ENCODE data around the gene ZNF804B. TPM values are rescaled to one million over a fixed set of nuclear protein-coding genes. Genes with fewer than 3 reads are reported as not detected.

The ZNF804B gene
- total RNA-seq, 1 experiment from 2014 or later: not detected

DNA sequence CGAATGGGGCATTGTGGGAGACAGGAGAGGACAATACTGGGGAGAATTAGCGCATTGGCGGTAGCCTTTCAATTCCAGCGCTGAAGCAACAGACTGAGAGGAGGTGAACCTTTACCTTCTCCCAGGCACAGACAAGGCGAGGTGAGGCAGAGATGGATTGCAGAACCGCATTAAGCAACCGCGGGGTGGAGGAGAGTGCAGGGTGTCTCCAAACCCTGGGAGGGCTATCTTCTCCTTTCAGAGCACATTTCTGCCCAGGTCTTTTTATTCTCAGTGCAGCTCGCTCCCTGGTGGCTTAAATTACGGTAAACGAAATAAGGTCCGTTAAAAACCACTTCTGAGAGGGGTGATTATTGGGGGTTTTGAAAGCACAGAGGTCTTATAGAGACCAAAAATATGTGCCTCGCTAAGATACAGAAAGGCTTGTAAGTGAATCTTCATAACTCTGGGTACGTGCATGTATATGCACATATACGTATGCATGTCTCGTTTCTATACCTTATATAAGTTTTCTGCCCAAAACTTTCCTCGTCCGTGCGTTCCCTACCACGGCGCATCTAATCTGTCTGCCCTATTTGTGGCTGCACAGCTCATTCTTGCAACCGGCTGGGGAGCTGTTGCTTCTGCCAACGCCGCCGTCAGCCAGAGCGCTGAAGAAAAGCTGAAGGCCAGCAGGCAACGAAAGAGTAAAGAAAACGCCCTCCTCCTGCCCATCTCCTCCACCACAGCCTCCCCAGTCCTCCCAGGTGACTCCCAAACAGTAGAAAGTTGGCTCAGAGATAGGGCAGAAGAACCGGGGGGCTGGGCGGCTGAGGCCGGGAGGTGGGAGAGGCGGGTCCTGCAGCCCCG, 895 bp upstream of the ZNF804B start:
- H3K4ac ChIP-seq (ENCODE audit: low read depth, low read length): no peak overlapping the region
- no peaks in the 10 kb centered on the region for H3K79me1 ChIP-seq (ENCODE audit: insufficient read depth, low read depth, low read length, poor library complexity, severe bottlenecking)
- no peak overlapping the region for H2BK15ac ChIP-seq (ENCODE audit: low read depth, low read length)
- WGBS (ENCODE audit: extremely low coverage, insufficient read length, low lambda C conversion rate): no CpG with 5 or more reads among the region's 33 CpGs
- no peak overlapping the region for H2AFZ ChIP-seq (ENCODE audit: low read length)
- no peak overlapping the region for H3K9ac ChIP-seq (ENCODE audit: extremely low read depth, insufficient read length, low read length)
- no peaks in the 10 kb centered on the region for H3K79me2 ChIP-seq (ENCODE audit: insufficient read depth, low read length)
- no peak overlapping the region for H2BK20ac ChIP-seq (ENCODE audit: low read depth, low read length, poor library complexity, severe bottlenecking)
- DNase-seq: peak; percentile 65
- no peak overlapping the region for H4K91ac ChIP-seq (ENCODE audit: insufficient read length, low read depth, low read length)
- no peak overlapping the region for H3T11ph ChIP-seq (ENCODE audit: low read length)
- H3K36me3 Mint-ChIP-seq (ENCODE audit: insufficient read depth in 1 of 3, low read depth in 3 of 3): no peaks in the 10 kb centered on the region
- H3K9me3 ChIP-seq (ENCODE audit: control insufficient read depth, low read depth, low read length): no peaks in the 10 kb centered on the region
- H3K4me3 Mint-ChIP-seq: peak overlapping the region; percentile 62 to 84
- no peaks in the 10 kb centered on the region for H3K4me1 ChIP-seq (ENCODE audit: insufficient read depth, low read length)
- H2BK120ac ChIP-seq (ENCODE audit: low read depth, low read length, poor library complexity, severe bottlenecking): no peak overlapping the region
- no peak overlapping the region for H3K56ac ChIP-seq (ENCODE audit: insufficient read length, low read depth, low read length)
- no peak overlapping the region for H4K8ac ChIP-seq (replicated peaks; ENCODE audit: insufficient read length, low read depth, low read length)
- no peak overlapping the region for H2AK5ac ChIP-seq (ENCODE audit: insufficient read length, low read length)
- TF ChIP-seq, protein P1, sequence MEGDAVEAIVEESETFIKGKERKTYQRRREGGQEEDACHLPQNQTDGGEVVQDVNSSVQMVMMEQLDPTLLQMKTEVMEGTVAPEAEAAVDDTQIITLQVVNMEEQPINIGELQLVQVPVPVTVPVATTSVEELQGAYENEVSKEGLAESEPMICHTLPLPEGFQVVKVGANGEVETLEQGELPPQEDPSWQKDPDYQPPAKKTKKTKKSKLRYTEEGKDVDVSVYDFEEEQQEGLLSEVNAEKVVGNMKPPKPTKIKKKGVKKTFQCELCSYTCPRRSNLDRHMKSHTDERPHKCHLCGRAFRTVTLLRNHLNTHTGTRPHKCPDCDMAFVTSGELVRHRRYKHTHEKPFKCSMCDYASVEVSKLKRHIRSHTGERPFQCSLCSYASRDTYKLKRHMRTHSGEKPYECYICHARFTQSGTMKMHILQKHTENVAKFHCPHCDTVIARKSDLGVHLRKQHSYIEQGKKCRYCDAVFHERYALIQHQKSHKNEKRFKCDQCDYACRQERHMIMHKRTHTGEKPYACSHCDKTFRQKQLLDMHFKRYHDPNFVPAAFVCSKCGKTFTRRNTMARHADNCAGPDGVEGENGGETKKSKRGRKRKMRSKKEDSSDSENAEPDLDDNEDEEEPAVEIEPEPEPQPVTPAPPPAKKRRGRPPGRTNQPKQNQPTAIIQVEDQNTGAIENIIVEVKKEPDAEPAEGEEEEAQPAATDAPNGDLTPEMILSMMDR (conservative IDR thresholded peaks at IDR 0.05): no peak
- no peaks in the 10 kb centered on the region for H4K20me1 ChIP-seq (ENCODE audit: control insufficient read depth, insufficient read depth, insufficient read length)
- no peak overlapping the region for H4K5ac ChIP-seq (ENCODE audit: insufficient read length, low read depth, low read length)
- H3K14ac ChIP-seq (ENCODE audit: insufficient read depth, low read length): no peak overlapping the region
- H3K9me3 Mint-ChIP-seq: no peaks in the 10 kb centered on the region
- no peak overlapping the region for H3K23ac ChIP-seq (ENCODE audit: insufficient read length, low read depth, low read length)
- no peak overlapping the region for H2BK12ac ChIP-seq (ENCODE audit: insufficient read length, low read depth, low read length)
- H3K18ac ChIP-seq (ENCODE audit: insufficient read length, low read depth, low read length): no peak overlapping the region
- H3K27me3 ChIP-seq (ENCODE audit: insufficient read depth, low read length): peaks cover 6% of the 10 kb centered on the region; the same call in 1 of the 2 replicates
- peaks cover 9% of the 10 kb centered on the region for H3K23me2 ChIP-seq (ENCODE audit: insufficient read length, low read depth, low read length, poor library complexity, severe bottlenecking)
- peaks cover 8 to 10% of the 10 kb centered on the region in 2 experiments for H3K4me1 Mint-ChIP-seq
- no peak overlapping the region for H3K27ac Mint-ChIP-seq
- peak overlapping the region; percentile 86 for H3K4me2 ChIP-seq (ENCODE audit: insufficient read depth, insufficient read length, low read length)
- no peak overlapping the region for H3K27ac ChIP-seq (ENCODE audit: insufficient read length, low read depth, low read length)
- H3K27me3 Mint-ChIP-seq (ENCODE audit: low read depth): peaks cover 64% of the 10 kb centered on the region
- no peak overlapping the region for H2BK5ac ChIP-seq (ENCODE audit: insufficient read length, low read length)

Measured in H9 (cell line).